Gastrocnemius medialis (tissue), 4 donors: Measurements from ENCODE around the gene INPP5D.

ENCODE experiments used
- POLR2A ChIP-seq, 2 donors: fragments of 450-650 bp; IDR thresholded peaks; one replicate each; pipeline ENCODE4 v1.6.1; 2017; ENCODE audit warnings: antibody characterized with exemption in 2 of 2, mild to moderate bottlenecking in 2 of 2, moderate library complexity in 2 of 2
- TF ChIP-seq, protein P1 (sequence below), 5 experiments: fragments of 450-650 bp in 3 of 5; fragments of 200-600 bp in 2 of 5; sonication (generic) in 2 of 5; IDR thresholded peaks in 4 of 5; conservative IDR thresholded peaks in 1 of 5; 1 replicate in 4 of 5; 2 replicates in 1 of 5; pipeline ENCODE4 v1.5.1; 2016 to 2019; ENCODE audit warnings: antibody characterized with exemption in 5 of 5, mild to moderate bottlenecking in 3 of 5, moderate library complexity in 3 of 5

DNA sequence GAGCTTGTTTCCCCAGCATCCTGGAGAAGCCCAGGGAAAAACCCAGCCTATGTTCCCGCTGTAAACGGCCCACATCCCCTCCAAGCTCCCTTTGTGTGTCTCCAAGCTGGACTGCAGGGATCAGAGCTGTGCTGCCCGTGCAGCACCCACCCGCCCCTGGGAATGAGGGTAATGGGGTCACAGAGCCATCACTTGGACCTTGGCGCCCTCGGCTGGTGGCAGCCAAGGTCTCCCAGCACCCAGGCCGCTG, 670 bp upstream of the INPP5D start:
- TF ChIP-seq, protein P1, sequence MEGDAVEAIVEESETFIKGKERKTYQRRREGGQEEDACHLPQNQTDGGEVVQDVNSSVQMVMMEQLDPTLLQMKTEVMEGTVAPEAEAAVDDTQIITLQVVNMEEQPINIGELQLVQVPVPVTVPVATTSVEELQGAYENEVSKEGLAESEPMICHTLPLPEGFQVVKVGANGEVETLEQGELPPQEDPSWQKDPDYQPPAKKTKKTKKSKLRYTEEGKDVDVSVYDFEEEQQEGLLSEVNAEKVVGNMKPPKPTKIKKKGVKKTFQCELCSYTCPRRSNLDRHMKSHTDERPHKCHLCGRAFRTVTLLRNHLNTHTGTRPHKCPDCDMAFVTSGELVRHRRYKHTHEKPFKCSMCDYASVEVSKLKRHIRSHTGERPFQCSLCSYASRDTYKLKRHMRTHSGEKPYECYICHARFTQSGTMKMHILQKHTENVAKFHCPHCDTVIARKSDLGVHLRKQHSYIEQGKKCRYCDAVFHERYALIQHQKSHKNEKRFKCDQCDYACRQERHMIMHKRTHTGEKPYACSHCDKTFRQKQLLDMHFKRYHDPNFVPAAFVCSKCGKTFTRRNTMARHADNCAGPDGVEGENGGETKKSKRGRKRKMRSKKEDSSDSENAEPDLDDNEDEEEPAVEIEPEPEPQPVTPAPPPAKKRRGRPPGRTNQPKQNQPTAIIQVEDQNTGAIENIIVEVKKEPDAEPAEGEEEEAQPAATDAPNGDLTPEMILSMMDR (IDR thresholded peaks at IDR 0.05 in 4 of 5, conservative IDR thresholded peaks at IDR 0.05 in 1 of 5), result no peak
- no peak for TF ChIP-seq POLR2A (IDR thresholded peaks at IDR 0.05)
